Measurements from ENCODE around the gene QRSL1. TPM values are rescaled to one million over a fixed set of nuclear protein-coding genes. Genes with fewer than 3 reads are reported as not detected.

The QRSL1 gene
- total and polyA plus RNA-seq, 10 of the 15 experiments (the other 5 are each of a cell fraction or from before 2014, with no cell fraction given) = 11.9 to 23.5 (median 15.5) TPM

DNA sequence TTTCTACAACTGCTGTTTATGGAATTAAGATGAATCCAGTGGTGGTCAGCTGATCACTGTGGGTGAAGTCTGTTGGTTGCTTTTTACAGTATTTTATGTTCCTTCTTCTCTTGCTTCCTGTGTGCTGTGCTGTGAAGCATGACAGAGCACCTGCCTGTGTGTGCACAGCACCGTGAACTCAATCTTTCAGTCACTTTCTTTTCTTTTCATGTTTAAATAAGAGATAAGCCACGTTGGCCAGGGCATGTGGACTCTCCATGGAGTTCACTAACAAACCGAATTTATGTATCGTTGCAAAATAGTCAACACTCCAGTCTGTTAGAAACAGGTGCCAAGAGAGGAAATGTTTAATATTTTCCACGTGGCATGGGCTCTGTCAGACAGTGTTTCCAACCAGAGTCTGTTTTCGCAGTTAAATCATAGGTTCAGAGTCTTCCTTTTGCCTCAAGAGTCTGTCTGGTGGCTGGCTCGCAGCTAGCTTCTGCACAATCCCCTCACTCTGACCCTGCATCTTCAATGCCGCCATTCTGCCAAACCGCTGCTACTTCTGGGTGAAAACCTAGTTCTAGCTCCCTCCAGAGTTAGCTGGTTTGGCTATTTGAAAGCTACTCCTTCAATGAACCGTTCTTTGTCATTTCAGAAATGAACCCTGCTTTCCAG lies 73.2 kb downstream of the QRSL1 start (continued):
- TF ChIP-seq KLF5 (IDR thresholded peaks at IDR 0.05; ENCODE audit: partially characterized antibody) = no peak
- no peak for TF ChIP-seq CREM (IDR thresholded peaks at IDR 0.05; ENCODE audit: low read depth)
- TF ChIP-seq, protein P1, sequence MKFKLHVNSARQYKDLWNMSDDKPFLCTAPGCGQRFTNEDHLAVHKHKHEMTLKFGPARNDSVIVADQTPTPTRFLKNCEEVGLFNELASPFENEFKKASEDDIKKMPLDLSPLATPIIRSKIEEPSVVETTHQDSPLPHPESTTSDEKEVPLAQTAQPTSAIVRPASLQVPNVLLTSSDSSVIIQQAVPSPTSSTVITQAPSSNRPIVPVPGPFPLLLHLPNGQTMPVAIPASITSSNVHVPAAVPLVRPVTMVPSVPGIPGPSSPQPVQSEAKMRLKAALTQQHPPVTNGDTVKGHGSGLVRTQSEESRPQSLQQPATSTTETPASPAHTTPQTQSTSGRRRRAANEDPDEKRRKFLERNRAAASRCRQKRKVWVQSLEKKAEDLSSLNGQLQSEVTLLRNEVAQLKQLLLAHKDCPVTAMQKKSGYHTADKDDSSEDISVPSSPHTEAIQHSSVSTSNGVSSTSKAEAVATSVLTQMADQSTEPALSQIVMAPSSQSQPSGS (IDR thresholded peaks at IDR 0.05; ENCODE audit: low read length) = 0 out of 2 replicates have a peak, but pooled peaks have one; percentile 20
- 0 out of 4 replicates have a peak, but pooled peaks of 1 of the 2 experiments have one; percentile 32 for TF ChIP-seq ETV6 (conservative IDR thresholded peaks at IDR 0.05 in 1 of 2, IDR thresholded peaks at IDR 0.05 in 1 of 2; ENCODE audit: borderline replicate concordance in 1 of 2, low read depth in 1 of 2)
- TF ChIP-seq, protein P2, sequence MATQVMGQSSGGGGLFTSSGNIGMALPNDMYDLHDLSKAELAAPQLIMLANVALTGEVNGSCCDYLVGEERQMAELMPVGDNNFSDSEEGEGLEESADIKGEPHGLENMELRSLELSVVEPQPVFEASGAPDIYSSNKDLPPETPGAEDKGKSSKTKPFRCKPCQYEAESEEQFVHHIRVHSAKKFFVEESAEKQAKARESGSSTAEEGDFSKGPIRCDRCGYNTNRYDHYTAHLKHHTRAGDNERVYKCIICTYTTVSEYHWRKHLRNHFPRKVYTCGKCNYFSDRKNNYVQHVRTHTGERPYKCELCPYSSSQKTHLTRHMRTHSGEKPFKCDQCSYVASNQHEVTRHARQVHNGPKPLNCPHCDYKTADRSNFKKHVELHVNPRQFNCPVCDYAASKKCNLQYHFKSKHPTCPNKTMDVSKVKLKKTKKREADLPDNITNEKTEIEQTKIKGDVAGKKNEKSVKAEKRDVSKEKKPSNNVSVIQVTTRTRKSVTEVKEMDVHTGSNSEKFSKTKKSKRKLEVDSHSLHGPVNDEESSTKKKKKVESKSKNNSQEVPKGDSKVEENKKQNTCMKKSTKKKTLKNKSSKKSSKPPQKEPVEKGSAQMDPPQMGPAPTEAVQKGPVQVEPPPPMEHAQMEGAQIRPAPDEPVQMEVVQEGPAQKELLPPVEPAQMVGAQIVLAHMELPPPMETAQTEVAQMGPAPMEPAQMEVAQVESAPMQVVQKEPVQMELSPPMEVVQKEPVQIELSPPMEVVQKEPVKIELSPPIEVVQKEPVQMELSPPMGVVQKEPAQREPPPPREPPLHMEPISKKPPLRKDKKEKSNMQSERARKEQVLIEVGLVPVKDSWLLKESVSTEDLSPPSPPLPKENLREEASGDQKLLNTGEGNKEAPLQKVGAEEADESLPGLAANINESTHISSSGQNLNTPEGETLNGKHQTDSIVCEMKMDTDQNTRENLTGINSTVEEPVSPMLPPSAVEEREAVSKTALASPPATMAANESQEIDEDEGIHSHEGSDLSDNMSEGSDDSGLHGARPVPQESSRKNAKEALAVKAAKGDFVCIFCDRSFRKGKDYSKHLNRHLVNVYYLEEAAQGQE (IDR thresholded peaks at IDR 0.05; ENCODE audit: low read depth, low read length) = no peak
- TF ChIP-seq DPF2 (IDR thresholded peaks at IDR 0.05) = peak; percentile 50; the same call in 1 of the 2 replicates
- 0 out of 2 replicates have a peak, but pooled peaks have one; percentile 18 for TF ChIP-seq SMAD5 (IDR thresholded peaks at IDR 0.05; ENCODE audit: low read depth)
- TF ChIP-seq CEBPB (IDR thresholded peaks at IDR 0.05; ENCODE audit: borderline replicate concordance in 1 of 2, low read depth in 2 of 2, low read length in 2 of 2) = no peak
- TF ChIP-seq STAT1 (conservative IDR thresholded peaks at IDR 0.05) = no peak
- no peak for TF ChIP-seq KAT2A (conservative IDR thresholded peaks at IDR 0.05; ENCODE audit: control insufficient read depth, low read depth, low read length)
- TF ChIP-seq BRCA1 (IDR thresholded peaks at IDR 0.05; ENCODE audit: low read depth, low read length) = no peak
- TF ChIP-seq CHD1 (IDR thresholded peaks at IDR 0.05; ENCODE audit: low read depth, low read length) = no peak
- TF ChIP-seq ZNF274 (IDR thresholded peaks at IDR 0.05; ENCODE audit: insufficient read depth, insufficient read length) = no peak
- TF ChIP-seq ZNF384 (IDR thresholded peaks at IDR 0.05; ENCODE audit: borderline replicate concordance, low read depth, low read length) = no peak
- TF ChIP-seq, protein P3, sequence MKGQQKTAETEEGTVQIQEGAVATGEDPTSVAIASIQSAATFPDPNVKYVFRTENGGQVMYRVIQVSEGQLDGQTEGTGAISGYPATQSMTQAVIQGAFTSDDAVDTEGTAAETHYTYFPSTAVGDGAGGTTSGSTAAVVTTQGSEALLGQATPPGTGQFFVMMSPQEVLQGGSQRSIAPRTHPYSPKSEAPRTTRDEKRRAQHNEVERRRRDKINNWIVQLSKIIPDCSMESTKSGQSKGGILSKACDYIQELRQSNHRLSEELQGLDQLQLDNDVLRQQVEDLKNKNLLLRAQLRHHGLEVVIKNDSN (IDR thresholded peaks at IDR 0.05; ENCODE audit: borderline replicate concordance, extremely low read length, insufficient read depth, low read depth, low read length) = peak; percentile 48
- TF ChIP-seq SMC3 (IDR thresholded peaks at IDR 0.05; ENCODE audit: borderline replicate concordance, low read length) = no peak
- peak; percentile 95 to 96 for TF ChIP-seq BHLHE40 (IDR thresholded peaks at IDR 0.05; ENCODE audit: borderline replicate concordance in 1 of 2, low read depth in 2 of 2, low read length in 1 of 2)
- peak; percentile 61; the same call in 1 of the 2 replicates for TF ChIP-seq ZNF217 (IDR thresholded peaks at IDR 0.05)
- no peak for TF ChIP-seq MTA3 (IDR thresholded peaks at IDR 0.05; ENCODE audit: borderline replicate concordance, low read length)
- peak; percentile 27; the same call in 1 of the 2 replicates for TF ChIP-seq CHD2 (IDR thresholded peaks at IDR 0.05; ENCODE audit: borderline replicate concordance, low read depth, low read length)
- peak; percentile 59; the same call in 1 of the 2 replicates for TF ChIP-seq MXI1 (IDR thresholded peaks at IDR 0.05; ENCODE audit: low read depth, low read length)
- no peak for TF ChIP-seq MYC (IDR thresholded peaks at IDR 0.05; ENCODE audit: insufficient read depth, insufficient read length, insufficient replicate concordance, low read length, severe bottlenecking)
- peak; percentile 53; the same call in 1 of the 2 replicates for TF ChIP-seq ZNF24 (IDR thresholded peaks at IDR 0.05)
- no peak for TF ChIP-seq ZNF207 (IDR thresholded peaks at IDR 0.05; ENCODE audit: borderline replicate concordance)
- TF ChIP-seq NFXL1 (IDR thresholded peaks at IDR 0.05; ENCODE audit: borderline replicate concordance) = no peak

Data from GM12878 (cell line).